ENCODE data around the gene PPP1CB.

GRCh38 chr2:28833740-28834470 is 82.3 kb downstream of the PPP1CB start:
- TF ChIP-seq FOXK2 (IDR thresholded peaks at IDR 0.05) (no peak), JUNB (IDR thresholded peaks at IDR 0.05) (no peak), TAF1 (IDR thresholded peaks at IDR 0.05; ENCODE audit: borderline replicate concordance, low read depth, low read length) (no peak)

Measured in GM12878 (cell line).